GM18517 (cell line): ENCODE measurements around the gene SOS2.
A peak's percentile ranks its signal among the peaks of the same experiment; 100 is the strongest.

Experiments used
- ATAC-seq: cut with Tn5 transposase; IDR thresholded peaks from one replicate; pipeline ENCODE4 v1.9.1; 2021; ENCODE audit warnings: mild to moderate bottlenecking, moderate library complexity; ENCODE audit not compliant: unreplicated experiment

The SOS2 gene

GRCh38 chr14:50116966-50117365 is 114.4 kb downstream of the SOS2 start:
- no peak for ATAC-seq

GRCh38 chr14:50116181-50116956 is 115.0 kb downstream of the SOS2 start, which contains the start of gene VCPKMT:
VCPKMT (minus strand) TSS chr14:50116572; CDS start chr14:50116552, 20 bp downstream.
- ATAC-seq, result peak; percentile 88

DNA sequence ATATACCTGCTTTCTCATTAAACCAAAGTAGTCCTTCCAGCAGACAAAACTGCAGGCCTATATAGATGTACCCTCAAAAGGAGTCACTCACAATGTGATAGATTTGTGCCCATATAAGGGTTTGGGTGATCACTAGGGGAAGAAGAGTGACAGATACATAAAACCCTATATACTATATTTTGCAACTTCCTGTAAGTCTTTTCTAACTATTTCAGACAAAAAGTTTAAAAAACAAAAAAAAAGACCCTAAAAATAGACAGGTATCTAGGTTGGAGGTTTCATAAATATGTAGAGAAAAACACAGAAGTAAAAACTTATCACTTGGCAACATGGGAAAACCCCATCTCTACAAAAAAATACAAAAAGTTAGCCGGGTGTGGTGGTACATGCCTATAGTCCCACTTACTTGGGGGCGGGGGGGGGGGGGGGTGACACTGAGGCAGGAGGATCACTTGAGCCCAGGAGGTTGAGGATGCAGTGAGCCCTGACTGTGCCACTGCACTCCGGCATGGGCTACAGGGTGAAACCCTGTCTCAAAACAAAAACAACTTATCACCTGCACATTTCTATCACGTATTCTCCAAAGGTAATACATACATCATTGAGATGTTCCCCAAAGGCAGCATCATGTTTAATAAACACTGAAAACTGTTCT is 117.9 kb downstream of the SOS2 start:
- peak; percentile 29 for ATAC-seq

GRCh38 chr14:50110323-50111037 is 120.9 kb downstream of the SOS2 start:
- ATAC-seq, result no peak

DNA sequence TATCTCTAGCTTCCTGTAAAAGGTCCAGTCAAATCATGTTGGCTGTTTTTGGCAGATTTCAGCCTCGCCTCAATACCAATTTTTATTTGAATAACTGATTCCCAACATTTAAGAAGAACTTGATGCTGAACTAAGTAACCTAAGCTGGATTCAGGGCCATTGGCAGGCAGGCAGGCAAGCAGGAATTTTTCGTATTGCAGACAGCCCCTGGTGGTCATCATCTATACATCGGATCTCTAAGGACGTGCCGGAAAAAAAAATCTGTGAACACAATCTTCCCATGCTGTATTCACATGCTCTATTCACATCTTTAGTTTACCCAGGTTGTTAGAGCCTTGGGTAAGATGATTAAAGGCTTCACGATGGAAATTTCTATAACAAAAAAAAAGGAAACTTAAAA is 122.0 kb downstream of the SOS2 start:
- no peak for ATAC-seq

DNA sequence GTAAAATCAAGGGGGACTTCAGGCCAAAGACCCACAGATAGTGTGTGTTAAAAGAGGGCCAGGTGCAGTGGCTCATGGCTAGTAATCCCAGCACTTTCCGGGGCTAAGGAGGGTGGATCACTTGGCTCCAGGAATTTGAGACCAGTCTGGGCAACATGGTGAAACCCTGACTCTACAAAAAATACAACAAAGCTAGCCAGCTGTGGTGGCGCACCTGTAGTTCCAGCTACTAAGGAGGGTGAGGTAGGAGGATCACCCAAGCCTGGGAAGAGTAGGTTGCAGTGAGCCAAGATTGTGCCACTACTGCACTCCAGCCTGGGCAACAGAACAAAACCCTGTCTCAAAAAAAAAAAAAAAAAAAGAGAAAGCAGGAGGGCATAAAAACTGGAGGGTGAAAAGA is 123.5 kb downstream of the SOS2 start:
- no peak for ATAC-seq

DNA sequence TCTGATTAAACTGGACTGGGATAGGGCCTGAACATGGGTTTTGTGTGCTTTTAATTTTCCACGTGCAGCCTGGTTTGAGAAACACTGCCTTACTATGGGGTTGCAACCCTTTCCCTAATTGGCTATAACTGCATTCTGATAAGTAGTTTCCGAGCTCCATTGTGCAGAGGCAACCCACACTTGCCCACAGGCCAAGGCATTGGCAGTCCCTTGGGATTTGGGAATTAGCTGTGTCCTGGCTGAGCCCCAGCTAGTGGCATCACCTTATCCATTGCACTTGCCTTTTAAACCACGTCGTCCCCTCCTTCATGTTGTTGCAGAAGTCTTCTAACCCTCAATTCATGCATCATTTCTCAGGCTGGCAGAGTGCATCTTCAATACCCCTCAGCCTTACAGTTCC is 125.2 kb downstream of the SOS2 start:
- ATAC-seq, result no peak

GRCh38 chr14:50103558-50103957 is 127.8 kb downstream of the SOS2 start:
- no peak for ATAC-seq

GRCh38 chr14:50101417-50101816 is 130.0 kb downstream of the SOS2 start:
- ATAC-seq, result no peak

GRCh38 chr14:50100805-50101204 is 130.6 kb downstream of the SOS2 start:
- ATAC-seq, result no peak

- ATAC-seq, result no peak
Measured at GRCh38 chr14:50099335-50099734, 132.0 kb downstream of the SOS2 start.

- ATAC-seq, result no peak
Measured at GRCh38 chr14:50095895-50096294, 135.5 kb downstream of the SOS2 start.

- no peak for ATAC-seq
Measured at GRCh38 chr14:50094056-50094755, 137.2 kb downstream of the SOS2 start.

DNA sequence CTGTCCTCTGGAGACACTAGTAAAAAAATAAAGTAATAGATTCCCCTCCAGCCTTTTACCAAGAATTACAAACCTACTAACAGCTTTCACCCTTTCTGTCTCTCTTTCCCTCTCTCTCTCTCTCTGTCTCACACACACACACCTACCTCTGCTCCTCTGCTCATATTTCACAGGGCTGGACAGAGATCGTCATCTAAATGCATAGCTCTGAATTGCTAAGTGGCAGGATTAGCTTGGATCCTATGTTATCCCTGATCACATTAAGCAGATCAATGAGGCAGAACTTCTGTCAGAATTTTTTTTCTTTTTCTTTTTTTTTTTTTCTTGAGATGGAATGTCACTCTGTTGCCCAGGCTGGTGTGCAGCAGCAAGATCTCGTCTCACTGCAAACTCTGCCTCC is 137.9 kb downstream of the SOS2 start:
- no peak for ATAC-seq

- ATAC-seq, result no peak
Measured at GRCh38 chr14:50092006-50092555, 139.3 kb downstream of the SOS2 start.

GRCh38 chr14:50091240-50091913 is 140.0 kb downstream of the SOS2 start:
- no peak for ATAC-seq

DNA sequence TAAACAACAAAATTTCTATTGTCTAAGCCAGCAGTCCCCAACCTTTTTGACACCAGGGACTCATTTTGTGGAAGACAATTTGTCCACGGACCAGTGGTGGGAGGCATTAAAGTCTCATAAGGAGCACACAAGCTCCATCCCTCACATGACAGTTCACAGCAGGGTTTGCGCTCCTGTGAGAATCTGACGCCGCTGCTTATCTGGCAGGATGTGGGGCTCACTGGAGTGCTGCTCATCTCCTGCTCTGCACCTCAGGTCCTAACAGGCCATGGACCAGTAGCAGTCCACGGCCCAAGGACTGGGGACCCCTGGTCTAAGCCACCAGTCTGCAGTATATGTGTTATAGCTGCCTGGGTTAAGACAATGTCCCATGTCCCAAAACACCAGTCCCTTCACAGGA is 142.2 kb downstream of the SOS2 start:
- ATAC-seq, result no peak

GRCh38 chr14:50088731-50089130 is 142.6 kb downstream of the SOS2 start:
- ATAC-seq, result no peak

- no peak for ATAC-seq
Measured at GRCh38 chr14:50088117-50088515, 143.3 kb downstream of the SOS2 start.

- no peak for ATAC-seq
Measured at GRCh38 chr14:50087341-50088116, 143.8 kb downstream of the SOS2 start.
